DMS53 treated with DMSO at 0.1 percent for 48 hours (cell line): ENCODE results near the gene LAMC3.

ENCODE experiments used
- DNase-seq: peaks from one replicate; lab custom pipeline; 2025; ENCODE audit not compliant: unreplicated experiment; lab: John Stamatoyannopoulos, UW

Gene LAMC3

DNA sequence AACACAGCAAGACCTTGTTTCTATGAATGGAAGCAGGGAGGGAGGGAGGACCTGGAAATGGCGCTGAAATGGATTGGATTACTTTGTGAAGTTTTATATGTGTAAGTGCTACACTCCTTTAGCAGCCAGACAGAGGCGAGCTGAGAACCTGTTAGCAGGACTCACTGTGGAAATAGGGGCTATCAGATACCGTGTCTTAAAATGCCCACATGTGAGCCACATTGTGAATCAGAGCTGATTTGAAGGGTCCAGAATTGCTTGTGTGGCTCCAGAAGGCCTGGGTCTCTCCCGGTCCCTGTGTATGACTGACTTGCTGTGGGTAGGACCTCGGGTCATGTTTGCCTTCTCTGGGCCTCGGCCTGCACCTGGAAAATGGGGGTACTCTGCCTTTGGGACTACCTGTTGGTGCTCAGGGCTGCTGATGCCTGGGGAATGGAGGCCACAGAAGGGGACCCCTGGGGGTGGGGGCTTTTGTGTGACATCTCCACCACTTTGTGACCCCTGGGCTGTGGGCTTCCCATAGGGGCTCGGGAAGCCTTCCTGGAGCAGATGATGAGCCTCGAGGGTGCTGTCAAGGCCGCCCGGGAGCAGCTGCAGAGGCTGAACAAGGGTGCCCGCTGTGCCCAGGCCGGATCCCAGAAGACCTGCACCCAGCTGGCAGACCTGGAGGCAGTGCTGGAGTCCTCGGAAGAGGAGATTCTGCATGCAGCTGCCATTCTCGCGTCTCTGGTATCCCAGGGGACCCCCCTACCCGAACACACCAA is 63.3 kb downstream of the LAMC3 start:
- DNase-seq: no peak

DNA sequence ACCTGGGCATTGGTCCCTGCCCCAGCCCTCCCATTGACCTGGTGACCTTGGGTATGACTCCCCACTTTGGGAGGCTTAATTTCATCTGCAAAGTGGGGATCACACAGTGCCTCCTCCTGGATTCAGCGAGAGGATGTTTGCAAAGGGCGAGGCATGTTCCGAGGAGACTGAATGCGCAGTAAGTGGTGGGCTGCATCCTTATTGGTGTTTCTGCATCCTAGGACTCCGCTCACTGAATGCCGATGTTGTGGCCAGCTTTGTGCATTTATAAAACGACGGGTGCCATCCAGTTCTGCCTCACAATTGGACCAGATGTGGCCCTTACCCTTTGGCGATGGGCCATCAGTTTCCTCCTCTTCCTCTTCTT is 63.9 kb downstream of the LAMC3 start:
- no peak for DNase-seq

DNA sequence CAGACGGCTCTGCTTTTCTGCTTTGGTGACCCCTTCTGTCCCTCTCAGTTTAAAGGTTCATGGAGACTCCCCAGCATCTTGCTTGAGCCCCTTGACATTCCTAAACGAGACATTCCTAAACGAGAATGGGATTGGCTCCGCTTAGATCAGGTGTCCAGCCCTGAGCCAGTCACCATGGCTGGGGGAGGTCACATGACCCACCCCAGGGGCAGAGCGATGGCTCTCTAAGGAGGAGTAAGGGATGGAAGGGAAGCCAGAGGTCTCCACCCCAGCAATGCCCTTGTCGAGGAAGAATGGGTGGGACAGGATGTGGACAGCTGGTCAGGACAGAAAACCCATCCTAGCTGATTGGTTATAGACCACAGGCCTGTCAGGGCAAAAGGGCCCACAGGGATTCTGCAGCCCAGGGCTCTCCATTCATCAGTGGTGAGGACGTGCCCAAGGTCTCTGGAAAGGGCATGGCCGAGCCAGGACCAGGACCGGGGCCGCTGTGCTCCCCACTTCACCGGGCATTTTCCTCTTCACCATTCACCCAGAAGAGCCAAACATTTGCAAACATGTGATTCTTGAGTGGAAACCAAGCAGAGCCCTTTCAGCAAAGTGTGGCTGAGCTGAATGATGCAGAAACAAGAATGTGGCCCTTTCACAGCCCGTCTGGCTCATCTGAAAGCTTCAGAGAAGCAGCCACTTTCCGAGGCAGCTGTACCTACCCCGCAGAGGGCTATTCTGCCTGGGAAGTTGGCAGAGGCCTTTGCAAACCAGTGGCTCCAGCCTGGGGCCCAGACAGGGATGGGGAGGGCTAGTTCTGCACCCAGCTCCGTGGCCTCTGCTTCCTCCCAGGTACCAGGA is 67.6 kb downstream of the LAMC3 start:
- DNase-seq: no peak

DNA sequence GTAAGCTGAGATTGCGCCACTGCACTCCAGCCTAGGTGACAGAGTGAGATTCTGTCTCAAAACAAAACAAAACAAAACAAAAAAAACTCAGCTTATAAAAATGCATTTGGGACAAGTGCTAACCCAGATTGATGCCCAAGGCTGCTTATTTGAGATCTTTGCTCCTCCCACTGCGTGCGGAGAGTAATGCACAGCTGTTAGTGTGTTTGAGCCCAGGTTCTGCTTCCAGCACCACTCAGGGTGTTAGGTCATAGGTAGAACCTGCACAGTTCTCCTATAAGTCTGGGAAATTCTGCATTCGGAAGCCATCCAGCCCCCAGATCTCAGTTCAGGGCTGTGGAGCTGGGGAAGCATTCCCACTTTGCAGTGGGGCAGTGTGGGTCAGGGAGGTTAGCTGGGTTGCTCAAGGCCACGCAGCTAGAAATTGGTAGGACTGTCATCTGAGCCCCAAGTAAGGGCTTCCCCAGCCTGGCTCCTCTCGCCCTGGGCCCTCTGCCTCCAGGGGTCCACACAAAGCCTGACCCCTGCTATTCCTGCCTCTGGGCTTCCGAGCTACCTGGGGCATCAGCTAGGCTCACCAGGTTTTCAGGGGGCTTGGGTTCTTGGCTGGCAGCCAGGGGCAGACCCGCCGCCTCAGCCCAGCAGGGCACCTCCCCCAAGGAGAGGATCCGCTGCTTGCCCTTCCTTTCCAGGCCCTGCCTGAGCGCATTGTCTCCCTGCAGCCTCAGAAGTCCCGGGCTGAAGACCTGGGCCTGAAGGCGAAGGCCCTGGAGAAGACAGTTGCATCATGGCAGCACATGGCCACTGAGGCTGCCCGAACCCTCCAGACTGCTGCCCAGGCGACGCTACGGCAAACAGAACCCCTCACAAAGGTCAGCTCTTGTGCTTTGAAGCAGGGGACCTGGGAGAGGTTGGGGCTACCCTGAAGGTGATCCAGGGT is 69.7 kb downstream of the LAMC3 start:
- DNase-seq: no peak

DNA sequence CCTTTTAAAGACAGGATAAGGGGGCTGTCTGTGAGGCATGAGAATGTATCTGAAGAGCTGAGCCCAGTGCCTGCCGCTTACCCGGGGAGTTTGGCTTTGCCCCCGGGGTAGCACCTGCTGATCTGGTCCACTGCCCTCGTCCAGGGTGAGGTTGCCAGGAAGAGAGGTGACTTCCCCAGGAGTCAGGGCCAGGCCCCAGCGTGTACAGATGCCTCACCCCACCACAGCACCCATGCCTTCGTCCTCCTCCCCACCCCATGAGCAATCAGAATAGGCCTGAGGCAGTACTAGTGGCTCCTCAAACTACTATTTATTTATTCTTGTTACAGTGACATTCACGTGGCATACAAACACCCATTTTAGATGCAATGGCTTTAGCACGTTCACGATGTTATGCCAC is 71.6 kb downstream of the LAMC3 start:
- no peak for DNase-seq

DNA sequence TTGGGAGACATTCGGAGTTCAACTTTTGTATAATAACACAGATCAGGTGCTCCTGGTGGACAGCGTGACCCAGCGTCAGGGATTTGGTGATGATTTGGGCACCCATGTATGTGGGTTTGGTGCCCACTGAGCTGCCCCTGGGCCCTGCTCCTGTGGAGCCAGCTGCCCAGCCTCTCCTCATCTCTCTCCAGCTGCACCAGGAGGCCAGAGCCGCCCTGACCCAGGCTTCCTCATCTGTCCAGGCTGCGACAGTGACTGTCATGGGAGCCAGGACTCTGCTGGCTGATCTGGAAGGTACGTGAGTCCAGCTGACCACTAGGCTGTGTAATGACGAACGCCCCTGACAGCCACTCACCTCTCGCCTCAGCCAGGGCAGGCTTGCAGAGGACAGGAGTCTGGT is 72.9 kb downstream of the LAMC3 start:
- no peak for DNase-seq

DNA sequence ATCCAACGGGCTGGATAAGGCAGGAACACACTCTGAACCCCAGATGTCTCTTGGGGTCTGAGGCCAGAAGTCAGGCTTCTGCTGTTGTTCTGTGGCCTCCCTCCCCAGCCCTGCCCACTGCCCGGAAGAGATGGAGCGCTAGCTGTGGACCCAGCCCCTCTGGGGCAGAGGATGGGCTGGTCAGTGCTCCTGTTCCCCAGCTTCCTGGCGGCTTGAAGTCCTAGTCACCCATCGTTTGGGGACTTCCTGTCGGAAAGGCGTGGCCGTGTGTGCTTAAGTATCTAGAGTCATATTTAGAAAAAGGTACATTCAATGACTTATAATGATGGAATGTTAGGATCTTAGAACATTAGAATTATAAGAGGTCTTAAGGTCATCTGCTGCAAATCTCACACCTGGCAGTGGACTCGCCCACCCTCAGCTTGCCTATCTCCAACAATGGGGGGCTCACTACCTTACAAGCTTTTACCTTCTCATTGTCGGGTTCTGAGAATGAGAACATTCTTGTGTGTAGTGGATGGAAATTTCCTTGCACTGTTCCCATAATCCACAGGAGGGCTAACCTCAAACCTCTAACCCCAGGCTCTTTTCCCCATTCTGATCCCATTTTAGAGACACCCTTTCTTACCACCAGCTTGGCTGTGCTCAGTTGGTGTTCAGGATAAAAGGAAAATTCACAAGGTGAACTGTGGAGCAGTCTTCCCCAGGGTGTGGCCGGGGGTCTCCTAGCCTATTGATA is 74.0 kb downstream of the LAMC3 start:
- no peak for DNase-seq

DNA sequence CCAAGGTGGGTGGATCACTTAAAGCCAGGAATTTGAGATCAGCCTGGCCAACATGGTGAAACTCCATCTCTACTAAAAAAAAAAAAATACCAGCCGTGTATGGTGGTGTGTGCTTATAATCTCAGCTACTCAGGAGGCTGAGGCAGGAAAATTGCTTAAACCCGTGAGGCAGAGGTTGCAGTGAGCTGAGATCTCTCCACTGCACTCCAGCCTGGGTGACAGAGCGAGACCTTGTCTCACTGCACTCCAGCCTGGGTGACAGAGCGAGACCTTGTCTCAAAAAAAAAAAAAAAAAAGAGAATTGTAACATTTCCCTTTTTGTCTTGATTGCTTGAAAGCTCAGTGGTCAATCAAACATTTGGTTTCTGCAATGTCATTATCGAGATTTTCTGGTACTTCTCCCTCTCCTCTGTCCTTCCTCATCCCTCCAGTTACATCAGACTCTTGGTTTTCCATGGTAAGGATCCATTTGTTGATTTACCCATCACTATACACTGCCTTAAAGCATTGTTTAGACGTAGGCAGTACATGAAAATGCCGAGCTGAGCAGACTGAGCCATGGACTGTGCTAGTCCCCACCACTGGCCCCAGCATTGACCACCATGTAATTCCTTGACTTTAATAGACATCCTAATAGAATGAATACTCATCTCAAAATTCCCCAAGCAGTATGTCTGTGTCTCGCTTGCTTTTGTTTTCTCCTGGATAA is 75.8 kb downstream of the LAMC3 start:
- no peak for DNase-seq

DNA sequence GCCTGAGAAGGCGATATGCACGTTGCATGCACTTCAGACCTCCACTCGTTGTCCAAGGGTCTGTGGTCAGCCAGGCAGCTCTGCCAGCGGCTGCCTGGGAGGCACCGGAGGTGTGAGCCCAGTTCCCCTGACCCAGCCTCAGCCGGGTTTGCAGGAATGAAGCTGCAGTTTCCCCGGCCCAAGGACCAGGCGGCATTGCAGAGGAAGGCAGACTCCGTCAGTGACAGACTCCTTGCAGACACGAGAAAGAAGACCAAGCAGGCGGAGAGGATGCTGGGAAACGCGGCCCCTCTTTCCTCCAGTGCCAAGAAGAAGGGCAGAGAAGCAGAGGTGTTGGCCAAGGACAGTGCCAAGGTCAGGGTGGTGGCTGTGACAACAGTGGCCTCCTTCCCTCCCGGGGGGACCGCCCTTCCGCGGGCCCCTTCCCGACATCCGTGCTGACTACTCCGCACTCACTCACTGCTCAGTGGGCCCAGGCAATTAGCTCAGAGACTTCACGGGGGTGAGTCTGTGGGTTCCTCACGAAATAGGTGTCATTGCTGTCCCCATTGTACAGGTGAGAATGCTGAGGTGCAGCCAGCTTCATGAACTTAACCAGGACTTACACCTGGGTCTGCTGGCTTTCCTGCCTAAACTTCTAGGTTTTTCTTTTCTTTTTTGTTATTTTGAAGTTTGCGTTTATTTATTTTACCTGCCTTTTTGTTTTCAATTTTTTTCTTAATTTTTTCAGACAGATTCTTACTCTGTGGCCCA is 76.6 kb downstream of the LAMC3 start:
- DNase-seq: no peak

DNA sequence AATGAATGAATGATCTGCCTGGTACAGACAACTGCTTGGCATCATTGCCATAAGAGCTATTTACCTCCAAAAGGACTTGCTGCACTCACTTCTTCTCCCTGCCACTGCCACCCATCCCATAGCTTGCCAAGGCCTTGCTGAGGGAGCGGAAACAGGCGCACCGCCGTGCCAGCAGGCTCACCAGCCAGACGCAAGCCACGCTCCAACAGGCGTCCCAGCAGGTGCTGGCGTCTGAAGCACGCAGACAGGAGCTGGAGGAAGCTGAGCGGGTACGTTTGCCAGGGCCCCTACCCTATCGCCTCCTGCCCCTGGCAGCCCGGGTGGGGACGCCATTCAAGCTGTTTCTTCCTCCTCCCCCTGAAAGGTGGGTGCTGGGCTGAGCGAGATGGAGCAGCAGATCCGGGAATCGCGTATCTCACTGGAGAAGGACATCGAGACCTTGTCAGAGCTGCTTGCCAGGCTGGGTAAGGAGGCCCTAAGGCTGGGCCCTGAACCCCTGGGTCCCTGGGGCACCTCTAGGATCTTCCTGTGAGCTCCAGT is 78.5 kb downstream of the LAMC3 start:
- no peak for DNase-seq

DNA sequence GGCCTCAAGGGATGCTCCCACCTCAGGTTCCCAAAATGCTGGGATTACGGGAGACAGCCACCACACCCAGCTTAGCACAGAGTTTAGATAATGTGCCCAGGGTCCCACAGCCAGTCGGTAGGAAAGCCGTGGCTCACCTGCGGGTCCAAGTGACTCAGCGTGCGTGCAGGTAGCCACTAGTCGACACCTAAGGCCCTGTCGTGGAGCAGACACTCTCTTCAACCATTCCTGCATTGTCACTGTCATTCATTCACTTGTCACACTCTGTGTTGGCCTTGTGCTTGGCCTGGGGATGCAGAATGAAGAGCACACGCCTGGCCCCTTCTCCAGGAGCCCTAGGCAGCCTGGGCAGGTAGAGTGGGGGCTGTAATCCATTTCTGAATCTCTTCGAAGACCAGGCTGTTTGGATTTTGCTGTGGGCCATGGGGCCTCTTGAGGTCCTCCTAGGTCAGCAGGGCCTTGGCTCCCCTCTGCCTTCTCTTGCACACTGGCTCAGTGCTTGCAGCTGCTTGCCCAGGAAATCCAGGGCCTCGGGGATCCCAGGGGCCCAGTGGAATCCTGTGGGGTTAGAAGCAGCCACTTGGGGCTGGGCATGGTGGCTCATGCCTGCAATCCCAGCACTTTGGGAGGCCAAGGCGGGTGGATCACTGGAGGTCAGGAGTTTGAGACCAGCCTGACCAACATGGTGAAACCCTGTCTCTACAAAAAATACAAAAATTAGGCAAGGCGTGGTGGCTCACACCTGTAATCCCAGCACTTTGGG is 81.2 kb downstream of the LAMC3 start:
- DNase-seq: no peak

DNA sequence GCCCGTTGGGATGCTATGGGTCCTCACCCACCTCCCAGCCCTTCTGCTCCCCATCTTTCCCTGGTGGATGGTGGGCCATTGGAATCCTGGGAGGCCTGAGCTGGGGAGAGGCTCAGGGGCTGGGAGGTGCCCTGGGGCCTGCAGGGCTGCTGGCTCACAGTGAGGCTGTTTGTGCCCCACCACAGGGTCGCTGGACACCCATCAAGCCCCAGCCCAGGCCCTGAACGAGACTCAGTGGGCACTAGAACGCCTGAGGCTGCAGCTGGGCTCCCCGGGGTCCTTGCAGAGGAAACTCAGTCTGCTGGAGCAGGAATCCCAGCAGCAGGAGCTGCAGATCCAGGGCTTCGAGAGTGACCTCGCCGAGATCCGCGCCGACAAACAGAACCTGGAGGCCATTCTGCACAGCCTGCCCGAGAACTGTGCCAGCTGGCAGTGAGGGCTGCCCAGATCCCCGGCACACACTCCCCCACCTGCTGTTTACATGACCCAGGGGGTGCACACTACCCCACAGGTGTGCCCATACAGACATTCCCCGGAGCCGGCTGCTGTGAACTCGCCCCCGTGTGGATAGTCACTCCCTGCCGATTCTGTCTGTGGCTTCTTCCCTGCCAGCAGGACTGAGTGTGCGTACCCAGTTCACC is 82.5 kb downstream of the LAMC3 start:
- no peak for DNase-seq

DNA sequence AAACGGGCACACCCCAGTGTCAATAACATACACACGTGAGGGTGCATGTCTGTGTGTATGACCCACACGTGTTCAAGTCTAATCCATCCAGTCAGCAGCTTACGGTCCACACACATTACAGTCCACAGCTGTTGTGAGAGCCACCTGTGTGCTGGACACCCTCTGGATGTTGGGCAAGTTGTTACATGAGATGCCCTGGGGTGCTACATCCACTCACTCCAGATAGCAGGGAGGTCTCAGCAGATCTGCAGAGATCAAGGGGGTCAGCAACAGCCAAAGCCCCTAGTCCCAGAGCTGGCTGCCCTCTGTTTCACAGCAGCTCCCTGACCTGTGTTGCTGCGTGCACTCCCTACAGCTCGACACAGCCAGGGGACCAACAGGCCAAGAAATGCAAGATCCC is 83.1 kb downstream of the LAMC3 start:
- no peak for DNase-seq

DNA sequence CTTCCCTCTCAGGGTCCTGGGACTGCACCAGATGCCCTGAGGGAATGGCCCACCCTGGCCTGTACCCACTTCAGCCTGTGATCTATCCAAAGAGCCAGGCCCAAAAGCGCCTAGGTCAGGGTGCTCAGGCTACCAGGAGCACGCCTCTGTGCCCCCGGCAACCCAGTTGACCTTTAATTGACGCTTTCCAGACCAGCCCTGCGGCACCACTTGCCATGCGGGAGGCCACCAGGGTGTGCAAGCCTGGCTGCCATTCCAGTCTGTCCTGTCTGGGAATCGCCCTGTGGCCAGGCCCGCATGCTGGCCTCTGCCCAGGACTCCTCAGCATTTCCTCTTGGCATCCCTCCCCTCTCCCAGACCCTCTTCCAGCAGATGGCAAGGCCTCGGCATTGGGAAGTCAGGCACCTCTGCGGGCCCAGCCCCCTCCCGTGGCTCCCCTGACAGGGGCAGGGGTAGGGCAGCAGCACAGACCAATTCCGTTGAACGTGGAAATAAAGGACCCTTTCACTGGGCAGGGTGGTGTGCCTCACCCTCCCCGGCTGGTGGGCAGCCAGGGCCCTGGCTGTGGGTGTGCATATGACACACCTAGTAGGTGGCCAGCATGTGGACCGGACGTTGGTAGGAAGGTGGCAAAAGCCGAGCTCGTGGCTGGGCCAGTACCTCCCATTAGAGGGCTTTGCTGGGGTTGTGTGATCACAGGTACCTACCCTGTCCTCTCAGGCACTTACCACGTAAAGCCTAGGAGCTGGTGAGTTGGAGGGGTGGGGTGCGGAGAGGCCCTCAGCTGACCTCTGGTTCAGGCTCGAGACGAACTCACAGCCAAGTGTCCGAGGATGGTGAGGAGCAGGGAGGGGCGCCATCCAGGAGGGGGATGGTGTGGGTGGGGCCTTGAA is 83.8 kb downstream of the LAMC3 start:
- no peak for DNase-seq

DNA sequence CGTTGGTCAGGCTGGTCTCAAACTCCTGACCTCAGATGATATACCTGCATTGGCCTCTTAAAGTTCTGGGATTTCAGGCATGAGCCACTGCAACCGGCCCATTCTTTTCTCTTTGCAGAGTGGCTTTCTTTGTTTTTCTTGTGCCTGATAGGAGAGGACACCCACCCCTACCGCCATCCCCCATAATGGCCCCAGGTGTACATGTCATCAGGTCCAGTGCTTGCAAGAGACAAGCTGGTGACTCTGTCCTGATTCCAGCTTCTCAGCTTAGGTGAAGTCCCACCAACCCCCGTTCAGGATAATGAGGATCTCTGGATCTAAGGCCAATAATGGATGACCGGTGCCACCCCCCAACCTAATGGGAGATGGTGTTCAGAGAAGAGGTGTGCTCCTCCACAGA is 85.0 kb downstream of the LAMC3 start:
- no peak for DNase-seq

DNA sequence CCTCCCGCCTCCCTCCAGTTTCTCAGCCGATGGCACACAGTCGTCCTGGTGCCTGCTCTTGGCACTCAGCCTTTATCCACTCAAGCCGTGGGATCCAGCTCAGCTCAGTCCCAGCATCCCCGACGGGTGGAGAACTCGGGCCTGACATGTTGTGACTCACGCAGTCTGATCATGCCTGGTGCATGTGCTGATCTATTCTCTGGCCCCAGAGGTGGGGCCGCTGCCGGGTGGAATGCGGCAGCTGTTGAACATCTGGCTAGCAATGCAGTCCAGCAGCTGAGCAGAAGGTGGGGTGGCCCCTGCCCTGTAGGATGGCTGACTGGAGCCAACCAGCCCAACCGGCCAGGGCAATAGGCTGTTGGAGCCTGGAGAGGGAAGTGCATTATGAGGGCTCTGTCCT is 85.6 kb downstream of the LAMC3 start:
- no peak for DNase-seq
